Mononuclear cell (primary cell): Measurements from ENCODE around the gene SUSD3. TPM values are rescaled to one million over a fixed set of nuclear protein-coding genes. Genes with fewer than 3 reads are reported as not detected.

Experiments used
- H3K27me3 ChIP-seq: 2 replicates; pipeline ENCODE4 v1.6.0; 2011; ENCODE audit warnings: low read length, control low read depth; ENCODE audit not compliant: insufficient read depth
- H3K4me1 ChIP-seq: 2 replicates; pipeline ENCODE4 v1.5.1; 2011; ENCODE audit warnings: mild to moderate bottlenecking, low read length, control low read depth; ENCODE audit not compliant: insufficient read depth
- H3K4me3 ChIP-seq: 2 replicates; pipeline ENCODE4 v1.5.1; 2011; ENCODE audit warnings: mild to moderate bottlenecking, low read length, moderate library complexity
- H3K9me3 ChIP-seq: 2 replicates; pipeline ENCODE4 v1.5.1; 2011; ENCODE audit warnings: low read depth, mild to moderate bottlenecking, control low read depth, low read length
- total RNA-seq: library from RNA; depleted of rRNA; stranded (reverse); fragments of >200 nt; gene quantifications from one replicate; pipeline ENCODE4 v1.2.3, GENCODE V29; 2012

SUSD3 gene
- total RNA-seq, 1 donor = 11.0 TPM

DNA sequence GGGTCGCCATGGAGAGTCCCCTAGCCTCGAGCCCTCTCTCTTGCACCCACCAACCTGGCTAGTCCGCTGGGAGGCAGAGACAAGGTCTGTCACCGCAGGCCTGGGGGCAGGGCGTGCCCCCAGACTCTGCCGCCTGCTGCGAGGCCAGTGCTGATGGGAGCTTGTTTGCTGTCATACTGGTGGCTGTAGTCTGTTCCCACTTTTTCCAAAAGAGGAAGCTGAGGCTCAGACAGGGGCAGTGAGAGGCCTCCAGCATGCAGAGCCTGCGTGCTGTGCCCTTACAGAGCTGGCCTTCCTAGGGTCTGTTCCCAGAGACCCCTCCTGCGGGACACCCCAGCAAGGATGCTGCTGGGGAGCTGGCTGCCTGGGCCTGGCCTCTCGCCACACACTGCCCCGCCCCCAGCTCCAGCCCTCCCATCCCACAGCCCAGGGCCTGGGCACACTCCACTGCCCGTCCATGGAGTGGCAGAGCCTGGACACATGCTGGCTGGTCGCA lies 21.0 kb upstream of the SUSD3 start:
- Histone ChIP-seq H3K4me3 (no peak overlapping the region), H3K27me3 (no peaks in the 10 kb centered on the region), H3K9me3 (no peaks in the 10 kb centered on the region), H3K4me1 (peaks cover 66% of the 10 kb centered on the region)

DNA sequence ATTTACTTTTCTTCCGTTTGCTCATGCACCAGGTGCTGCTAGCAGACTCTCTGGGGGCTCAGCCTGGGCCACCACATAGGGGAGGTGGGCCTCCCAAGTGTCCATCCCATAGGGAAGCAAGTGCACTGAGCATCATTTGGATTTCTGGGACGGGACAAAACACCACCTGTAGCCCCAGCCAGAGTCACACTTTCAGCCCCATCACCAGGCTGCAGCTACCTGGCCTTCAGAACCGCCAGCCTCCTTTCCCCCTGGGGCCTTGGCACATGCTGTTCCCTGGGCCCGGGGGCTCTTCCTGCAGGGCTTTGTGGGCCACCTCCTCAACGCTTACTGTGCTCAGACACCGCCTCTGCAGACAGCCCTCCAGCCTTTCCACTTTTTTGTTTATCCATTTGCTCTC lies 19.6 kb upstream of the SUSD3 start:
- H3K27me3 ChIP-seq = no peaks in the 10 kb centered on the region
- peaks cover 68% of the 10 kb centered on the region for H3K4me1 ChIP-seq
- no peaks in the 10 kb centered on the region for H3K9me3 ChIP-seq
- H3K4me3 ChIP-seq = no peak overlapping the region

DNA sequence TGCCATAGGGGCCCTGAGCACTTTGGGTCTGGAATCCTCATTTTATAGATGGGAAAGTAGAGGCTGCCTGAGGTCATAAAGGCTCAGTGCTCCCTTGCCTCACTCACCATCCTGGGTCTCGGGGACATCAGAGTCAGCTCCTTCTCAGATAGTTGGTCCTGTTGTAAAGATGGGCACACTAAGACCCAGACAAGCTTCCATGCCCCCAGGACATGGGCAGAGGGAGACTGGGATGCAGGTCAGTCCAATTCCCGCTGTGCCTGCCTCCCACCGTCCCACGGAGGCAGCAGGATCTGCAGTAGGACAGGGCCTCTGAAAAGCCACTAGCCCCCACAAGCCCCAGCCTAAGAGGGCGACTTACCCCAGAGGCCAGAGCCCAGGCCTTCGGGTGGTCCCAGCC lies 19.0 kb upstream of the SUSD3 start:
- no peak overlapping the region for H3K4me3 ChIP-seq
- H3K4me1 ChIP-seq = peaks cover 73% of the 10 kb centered on the region
- H3K9me3 ChIP-seq = no peaks in the 10 kb centered on the region
- no peaks in the 10 kb centered on the region for H3K27me3 ChIP-seq

DNA sequence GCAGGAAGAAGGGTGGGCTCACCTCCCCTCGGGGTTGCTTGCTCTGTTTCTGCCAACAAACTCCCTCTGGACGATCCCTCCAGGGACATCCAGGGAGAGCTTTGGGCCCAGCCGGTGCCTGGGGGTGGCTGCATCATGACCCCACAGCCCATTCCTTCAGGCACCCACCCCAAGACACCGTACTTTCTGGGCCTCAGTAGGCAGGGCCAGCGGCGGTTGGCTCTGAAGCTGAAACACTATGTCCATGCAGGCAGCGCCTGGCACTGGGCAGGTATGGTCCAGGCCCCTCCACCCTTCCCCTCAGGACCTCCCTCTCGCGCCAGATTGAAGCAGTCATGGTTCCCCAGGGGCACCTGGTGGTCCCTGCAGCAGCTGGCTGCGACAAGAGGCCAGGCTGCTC lies 18.5 kb upstream of the SUSD3 start:
- peaks cover 76% of the 10 kb centered on the region for H3K4me1 ChIP-seq

DNA sequence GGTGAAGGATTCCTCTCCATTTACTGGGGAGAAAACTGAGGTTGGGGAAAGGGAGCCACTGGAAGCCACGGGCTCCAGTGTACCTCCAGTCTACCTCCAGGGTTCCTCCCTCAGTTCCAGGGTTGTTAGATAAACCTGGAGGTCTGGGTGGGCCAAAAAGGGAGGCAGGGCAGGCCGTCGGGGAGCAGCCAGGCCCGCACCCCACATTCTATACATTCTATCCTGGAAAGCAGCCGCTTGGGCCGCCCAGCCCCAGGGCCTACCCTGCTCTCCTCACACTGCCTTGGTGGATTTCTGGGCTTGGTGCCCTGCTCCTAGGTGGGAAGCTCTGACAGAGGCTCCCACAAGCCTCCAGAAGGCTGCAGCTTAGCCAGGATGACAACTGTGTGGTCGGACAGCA lies 18.1 kb upstream of the SUSD3 start:
- Histone ChIP-seq H3K4me1 (peaks cover 81% of the 10 kb centered on the region), H3K4me3 (no peak overlapping the region)

More for the DNA sequence above, 18.5 kb upstream of the SUSD3 start:
- H3K27me3 ChIP-seq = no peaks in the 10 kb centered on the region
- H3K9me3 ChIP-seq = no peaks in the 10 kb centered on the region
- H3K4me3 ChIP-seq = no peak overlapping the region

DNA sequence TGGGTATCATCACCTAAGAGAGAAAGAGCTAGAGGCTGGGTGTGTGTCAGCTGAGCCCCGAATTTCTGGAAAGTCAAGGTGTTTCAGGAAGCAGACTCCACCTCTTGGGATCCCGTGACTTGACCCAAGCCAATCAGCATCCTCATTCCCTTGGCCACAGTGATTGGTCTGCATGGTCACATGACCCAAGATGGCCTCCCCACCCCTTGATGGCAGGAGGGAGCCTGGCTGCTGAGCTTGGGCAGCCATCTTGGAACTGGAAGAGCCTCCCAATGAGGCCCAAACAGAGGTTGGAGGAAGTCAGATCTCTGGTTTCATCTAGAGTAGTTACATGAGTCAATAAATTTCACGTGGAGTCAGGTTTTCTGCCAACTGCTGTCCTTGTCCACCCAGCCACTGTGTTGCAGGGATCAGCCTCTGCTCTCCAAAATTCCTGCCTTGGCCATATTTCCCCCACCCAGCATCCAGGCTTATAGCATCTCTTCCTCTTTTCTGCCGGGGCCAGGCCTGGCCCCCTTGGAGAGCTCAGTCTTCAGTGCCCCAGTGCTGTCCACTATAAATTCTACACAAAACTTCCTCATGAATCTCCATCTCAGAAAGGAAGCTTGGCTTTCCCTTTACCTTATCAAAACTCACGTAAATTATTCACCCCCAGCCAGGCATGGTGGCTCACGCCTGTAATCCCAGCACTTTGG lies 17.2 kb upstream of the SUSD3 start:
- no peaks in the 10 kb centered on the region for H3K27me3 ChIP-seq
- no peaks in the 10 kb centered on the region for H3K9me3 ChIP-seq
- peaks cover 80% of the 10 kb centered on the region for H3K4me1 ChIP-seq
- no peak overlapping the region for H3K4me3 ChIP-seq

More for the DNA sequence above, 18.1 kb upstream of the SUSD3 start:
- Histone ChIP-seq H3K9me3 (no peaks in the 10 kb centered on the region), H3K27me3 (no peaks in the 10 kb centered on the region)

DNA sequence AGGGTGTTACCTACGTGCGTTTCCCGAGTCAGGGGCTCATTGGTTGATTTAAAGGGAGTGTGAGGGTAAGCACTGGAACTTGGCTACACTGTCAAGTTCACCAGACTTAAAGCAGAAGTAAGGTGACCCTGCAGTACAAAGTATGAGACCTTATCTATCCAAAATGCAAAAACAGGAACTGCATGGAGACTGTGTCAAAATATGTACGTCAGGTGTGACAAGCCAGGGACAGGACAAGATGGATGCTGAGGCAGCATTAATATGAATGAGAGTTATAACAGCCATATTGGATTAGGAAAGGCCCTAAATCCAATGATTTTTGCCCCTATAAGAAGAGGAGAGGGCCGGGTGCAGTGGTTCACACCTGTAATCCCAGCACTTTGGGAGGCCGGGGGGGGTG lies 15.4 kb upstream of the SUSD3 start:
- no peaks in the 10 kb centered on the region for H3K27me3 ChIP-seq
- H3K4me3 ChIP-seq = no peak overlapping the region
- peaks cover 66% of the 10 kb centered on the region for H3K4me1 ChIP-seq
- H3K9me3 ChIP-seq = no peaks in the 10 kb centered on the region

DNA sequence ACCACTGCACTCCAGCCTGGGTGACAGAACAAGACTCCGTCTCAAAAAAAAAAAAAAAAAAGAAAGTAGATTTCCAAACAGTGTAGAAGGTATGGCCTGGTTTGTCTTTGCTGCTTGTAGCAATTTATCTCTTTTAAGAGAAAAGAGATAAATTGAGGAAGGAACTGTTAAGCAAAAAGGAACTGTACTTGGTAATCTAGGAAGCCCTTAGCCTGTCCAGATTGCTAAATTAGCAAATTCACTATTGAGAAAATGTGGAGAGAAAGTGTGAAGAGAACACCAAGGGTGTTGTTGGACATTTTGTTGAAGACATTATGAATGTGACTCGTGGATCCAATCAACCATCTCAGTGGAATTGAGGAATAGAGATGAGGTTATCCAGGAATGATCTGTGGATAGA lies 13.0 kb upstream of the SUSD3 start:
- no peaks in the 10 kb centered on the region for H3K9me3 ChIP-seq
- peaks cover 52% of the 10 kb centered on the region for H3K4me1 ChIP-seq
- no peaks in the 10 kb centered on the region for H3K27me3 ChIP-seq
- no peak overlapping the region for H3K4me3 ChIP-seq

DNA sequence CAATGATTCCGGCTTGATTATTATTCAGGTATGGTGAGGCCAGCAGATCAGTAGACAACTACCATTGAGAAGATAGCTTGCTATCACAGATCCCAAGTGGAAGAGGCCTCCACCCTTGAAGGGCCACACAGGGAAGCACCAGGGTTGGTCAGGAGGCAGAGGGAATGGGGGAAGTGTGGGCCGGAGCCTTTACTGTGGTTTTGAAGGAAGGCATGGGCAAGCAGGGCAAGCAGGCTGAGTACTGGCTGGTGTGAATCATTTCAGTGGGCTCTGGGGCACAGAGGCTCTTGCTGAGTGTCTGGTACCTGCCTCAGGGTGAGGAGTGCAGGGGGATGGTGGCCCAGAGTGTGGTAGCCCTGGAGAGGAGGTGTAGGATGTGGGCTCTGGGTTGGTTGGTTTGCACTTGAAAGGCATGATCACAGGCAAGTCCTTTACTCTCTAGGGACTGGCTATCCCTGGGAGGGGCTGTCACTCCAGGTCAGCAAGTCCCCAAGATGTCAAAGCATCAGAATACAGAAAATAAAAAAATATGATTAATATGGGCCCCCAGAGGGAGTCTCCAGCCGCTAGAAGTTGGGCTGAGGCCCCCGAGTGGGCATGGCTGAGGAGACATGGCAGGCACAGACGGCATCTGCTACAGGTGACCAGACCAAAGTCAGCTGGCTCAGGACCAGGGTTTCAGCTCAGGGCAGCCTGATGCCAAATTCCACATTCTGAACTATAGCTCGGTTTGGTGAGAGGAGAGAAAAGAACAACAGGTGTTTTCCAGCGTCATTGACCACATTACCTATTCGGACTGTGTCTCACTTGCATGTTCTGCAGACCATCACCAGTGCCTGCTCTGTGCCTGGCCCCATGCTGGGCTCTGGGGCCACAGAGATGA lies 9.7 kb upstream of the SUSD3 start:
- Histone ChIP-seq H3K9me3 (no peaks in the 10 kb centered on the region), H3K4me3 (no peak overlapping the region), H3K4me1 (peaks cover 32% of the 10 kb centered on the region), H3K27me3 (no peaks in the 10 kb centered on the region)

DNA sequence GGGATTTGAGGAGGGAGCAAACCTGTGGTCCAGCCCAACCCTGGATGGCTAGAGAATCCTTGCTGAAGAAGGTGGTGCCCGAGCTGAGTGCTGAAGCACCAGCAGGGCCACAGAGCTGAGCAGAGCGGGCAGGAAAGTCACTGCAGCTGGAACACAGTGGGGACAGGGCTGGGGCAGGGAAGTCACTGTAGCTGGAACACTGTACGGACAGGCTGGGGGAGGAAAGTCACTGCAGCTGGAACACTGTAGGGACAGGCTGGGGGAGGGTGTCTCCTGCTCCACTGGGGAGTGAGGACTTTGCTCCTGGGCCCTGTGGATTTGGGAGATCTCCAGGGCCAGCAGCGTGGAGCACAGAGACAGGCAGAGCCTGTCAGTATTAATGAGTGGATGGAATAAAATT lies 9.0 kb upstream of the SUSD3 start:
- peaks cover 33% of the 10 kb centered on the region for H3K4me1 ChIP-seq
- no peaks in the 10 kb centered on the region for H3K27me3 ChIP-seq
- no peak overlapping the region for H3K4me3 ChIP-seq
- H3K9me3 ChIP-seq = no peaks in the 10 kb centered on the region

DNA sequence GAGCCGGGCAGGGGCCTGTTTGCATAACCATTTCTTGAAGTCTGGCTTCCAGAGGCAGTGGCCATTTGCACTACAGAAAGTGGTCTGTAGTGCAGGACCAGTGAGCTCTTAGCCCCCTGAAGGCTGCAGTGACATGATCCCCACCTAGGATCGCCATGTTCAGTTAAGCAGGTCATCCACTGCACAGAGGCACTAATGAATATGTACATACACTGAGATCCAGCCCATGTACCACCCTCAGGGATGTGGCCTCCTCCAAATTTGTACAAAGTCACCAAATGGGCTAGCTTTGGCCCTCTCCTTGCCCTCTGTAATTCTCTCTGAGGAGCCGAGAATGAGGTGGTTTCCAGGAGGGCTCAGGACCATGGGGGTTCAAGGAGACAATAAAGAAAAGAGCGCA lies 8.3 kb upstream of the SUSD3 start:
- Histone ChIP-seq H3K9me3 (no peaks in the 10 kb centered on the region), H3K27me3 (no peaks in the 10 kb centered on the region), H3K4me1 (peaks cover 35% of the 10 kb centered on the region), H3K4me3 (no peak overlapping the region)

DNA sequence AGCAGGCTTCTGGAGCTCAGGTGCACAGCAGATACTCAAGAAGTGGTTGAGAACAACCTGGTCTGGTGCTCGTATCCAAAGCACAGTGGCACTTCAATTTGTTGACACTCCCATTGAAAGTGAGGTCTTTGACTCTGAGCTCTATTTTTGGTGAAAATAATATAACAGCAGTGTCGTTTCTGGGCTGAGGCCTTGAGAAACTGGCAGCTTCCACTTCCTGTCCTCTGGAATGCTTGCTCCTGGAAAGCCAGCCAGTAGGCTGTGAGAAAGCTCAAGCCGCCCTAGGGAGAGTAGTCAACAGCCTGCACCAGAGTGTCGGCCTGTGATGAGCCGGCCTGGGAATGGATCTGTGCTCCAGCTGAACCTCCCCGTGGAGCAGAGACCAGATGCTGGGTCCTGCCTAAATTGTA lies 6.8 kb upstream of the SUSD3 start:
- Histone ChIP-seq H3K27me3 (no peaks in the 10 kb centered on the region), H3K4me3 (no peak overlapping the region), H3K9me3 (no peaks in the 10 kb centered on the region), H3K4me1 (peaks cover 32% of the 10 kb centered on the region)

DNA sequence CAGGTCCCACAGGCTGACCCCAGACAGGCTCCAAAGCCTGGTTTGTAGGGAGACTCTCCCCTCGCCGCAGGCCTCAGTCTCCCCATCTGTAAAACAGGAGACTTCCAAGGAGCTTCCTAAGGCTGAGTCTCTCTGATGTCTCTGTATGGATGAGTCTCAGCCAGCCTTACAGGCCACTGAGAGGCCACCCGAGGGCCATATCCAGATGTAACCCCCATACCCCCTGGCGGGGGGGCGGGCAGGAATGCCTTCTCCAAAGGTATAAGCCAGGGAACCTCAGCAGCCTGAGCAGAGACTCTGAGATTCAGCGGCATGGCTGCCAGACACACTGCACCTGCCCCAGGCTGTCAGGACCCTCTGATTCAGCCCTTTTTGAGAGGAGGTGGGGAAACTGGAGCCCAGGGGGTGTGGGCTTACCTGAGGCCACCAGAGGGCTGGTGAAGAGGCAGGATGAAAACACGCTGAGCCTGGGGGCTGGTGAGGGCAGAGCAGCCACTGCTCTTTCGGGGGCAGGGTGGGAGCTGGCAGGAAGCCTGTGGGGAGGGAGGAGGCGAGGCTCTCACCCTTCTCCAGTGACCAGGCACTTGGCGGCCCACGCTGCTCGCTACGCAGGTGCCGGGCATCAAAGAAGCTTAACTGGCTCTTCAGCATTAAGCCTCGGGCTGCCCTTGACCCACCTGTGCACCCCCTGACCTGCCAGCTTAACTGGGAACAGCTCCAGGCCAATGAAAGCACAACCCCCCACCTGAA lies 5.5 kb upstream of the SUSD3 start:
- Histone ChIP-seq H3K4me1 (peaks cover 31% of the 10 kb centered on the region), H3K27me3 (no peaks in the 10 kb centered on the region), H3K9me3 (no peaks in the 10 kb centered on the region), H3K4me3 (no peak overlapping the region)

DNA sequence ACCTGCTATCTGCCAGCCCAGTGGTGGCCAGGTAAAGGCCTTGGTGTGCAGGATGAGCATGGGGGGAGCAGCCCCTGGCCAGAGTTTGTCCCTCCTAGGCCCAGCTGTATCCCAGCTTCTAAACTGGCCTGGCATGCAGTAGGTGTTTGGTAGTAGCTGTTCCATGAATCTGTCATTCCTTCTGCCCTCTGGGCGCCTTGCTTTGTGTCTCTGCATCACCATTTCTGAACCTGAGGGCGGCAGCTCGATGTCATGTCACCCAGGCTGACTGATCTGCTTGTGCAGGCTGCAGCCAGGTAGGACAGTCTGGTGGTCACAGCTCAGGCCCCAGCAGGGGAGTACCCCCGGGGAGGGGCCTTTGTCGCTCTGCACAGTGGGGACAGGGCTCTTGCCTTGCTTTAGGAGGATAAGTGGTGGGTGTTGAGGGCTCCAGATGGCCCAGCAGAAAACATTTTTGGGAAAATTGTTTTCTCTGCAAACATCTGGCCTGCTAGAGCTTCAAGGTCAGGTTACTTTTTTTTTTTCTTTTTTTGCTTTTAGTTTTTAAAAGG lies 4.6 kb upstream of the SUSD3 start:
- Histone ChIP-seq H3K4me1 (peaks cover 39% of the 10 kb centered on the region), H3K27me3 (no peaks in the 10 kb centered on the region), H3K4me3 (no peak overlapping the region), H3K9me3 (no peaks in the 10 kb centered on the region)
